HEK293 (cell line): ENCODE data around the gene POM121L2.

Experiments used
- CTCF ChIA-PET: fragments of 350-600 bp; formaldehyde crosslinking; extraction: SDS; loops from one replicate; lab custom pipeline; 2021; ENCODE audit warnings: antibody characterized with exemption; lab: Yijun Ruan, JAX
- POLR2A ChIA-PET: fragments of 300-600 bp; formaldehyde crosslinking; extraction: SDS; loops from one replicate; lab custom pipeline; 2020; ENCODE audit warnings: antibody characterized with exemption, inconsistent platforms; lab: Yijun Ruan, JAX
- H3K27ac ChIP-seq: fragments of 200-500 bp; sonication (Bioruptor generic); 2 replicates; pipeline ENCODE4 v1.5.1; 2014; ENCODE audit warnings: low read depth, low read length, control low read depth, inconsistent platforms; ENCODE audit errors: extremely low read depth
- H3K36me3 ChIP-seq, 2 experiments: fragments of 200-500 bp in 1 of 2; sonication (Bioruptor generic) in 1 of 2; 1 replicate in 1 of 2; 2 replicates in 1 of 2; pipeline ENCODE4 v1.5.1; 2014 to 2017; ENCODE audit warnings: inconsistent platforms in 2 of 2, low read length in 2 of 2; ENCODE audit not compliant: control insufficient read depth in 2 of 2, insufficient read depth in 1 of 2
- H3K4me1 ChIP-seq: fragments of 200-500 bp; sonication (Bioruptor generic); 2 replicates; pipeline ENCODE4 v1.5.1; 2014; ENCODE audit warnings: mild to moderate bottlenecking, low read length, inconsistent platforms; ENCODE audit not compliant: control insufficient read depth, insufficient read depth
- H3K4me3 ChIP-seq: 2 replicates; pipeline ENCODE4 v1.5.1; 2011; ENCODE audit warnings: low read depth, mild to moderate bottlenecking, control low read depth, low read length, moderate library complexity
- H3K9me3 ChIP-seq: fragments of 200-500 bp; sonication (Bioruptor generic); 2 replicates; pipeline ENCODE4 v1.5.1; 2014; ENCODE audit warnings: low read depth, low read length, inconsistent platforms; ENCODE audit not compliant: control insufficient read depth, insufficient read depth
- GLI2 ChIP-seq: fragments of 450-650 bp; formaldehyde crosslinking; IDR thresholded peaks from 2 replicates; pipeline ENCODE4; 2017; ENCODE audit warnings: missing biosample characterization, missing genetic modification characterization, low read depth, borderline replicate concordance
- GLI4 ChIP-seq: fragments of 450-650 bp; formaldehyde crosslinking; IDR thresholded peaks from 2 replicates; pipeline ENCODE4 v1.5.1; 2016; ENCODE audit warnings: missing biosample characterization, missing genetic modification characterization
- GLIS1 ChIP-seq: fragments of 450-650 bp; formaldehyde crosslinking; IDR thresholded peaks from 2 replicates; pipeline ENCODE4 v1.5.1; 2016; ENCODE audit warnings: missing biosample characterization, missing genetic modification characterization
- KLF1 ChIP-seq: fragments of 450-650 bp; formaldehyde crosslinking; IDR thresholded peaks from 2 replicates; pipeline ENCODE4 v1.5.1; 2016; ENCODE audit warnings: missing biosample characterization, missing genetic modification characterization
- KLF9 ChIP-seq: fragments of 450-650 bp; formaldehyde crosslinking; IDR thresholded peaks from 2 replicates; pipeline ENCODE4 v1.5.1; 2016; ENCODE audit warnings: missing biosample characterization, missing genetic modification characterization, low read depth
- MYNN ChIP-seq: fragments of 450-650 bp; formaldehyde crosslinking; IDR thresholded peaks from 2 replicates; pipeline ENCODE4 v1.5.1; 2016; ENCODE audit warnings: missing biosample characterization, missing genetic modification characterization, borderline replicate concordance
- SP7 ChIP-seq: fragments of 450-650 bp; formaldehyde crosslinking; IDR thresholded peaks from 2 replicates; pipeline ENCODE4 v1.5.1; 2016; ENCODE audit warnings: missing biosample characterization, missing genetic modification characterization
- ZEB2 ChIP-seq: fragments of 450-650 bp; formaldehyde crosslinking; IDR thresholded peaks from 2 replicates; pipeline ENCODE4 v1.5.1; 2016; ENCODE audit warnings: missing biosample characterization, missing genetic modification characterization
- ZIC2 ChIP-seq: fragments of 450-650 bp; formaldehyde crosslinking; IDR thresholded peaks from 2 replicates; pipeline ENCODE4 v1.5.1; 2016; ENCODE audit warnings: missing biosample characterization, missing genetic modification characterization
- ZNF132 ChIP-seq: fragments of 450-650 bp; formaldehyde crosslinking; IDR thresholded peaks from 2 replicates; pipeline ENCODE4 v1.5.1; 2017; ENCODE audit warnings: missing biosample characterization, missing genetic modification characterization, borderline replicate concordance
- ZNF2 ChIP-seq: fragments of 450-650 bp; formaldehyde crosslinking; IDR thresholded peaks from 2 replicates; pipeline ENCODE4 v1.5.1; 2016; ENCODE audit warnings: missing biosample characterization, missing genetic modification characterization
- ZNF223 ChIP-seq: fragments of 450-650 bp; formaldehyde crosslinking; IDR thresholded peaks from 2 replicates; pipeline ENCODE4 v1.5.1; 2016; ENCODE audit warnings: missing biosample characterization, missing genetic modification characterization
- ZNF266 ChIP-seq: fragments of 450-650 bp; formaldehyde crosslinking; IDR thresholded peaks from 2 replicates; pipeline ENCODE4 v1.5.1; 2016; ENCODE audit warnings: missing biosample characterization, missing genetic modification characterization, low read depth
- ZNF324 ChIP-seq: fragments of 450-650 bp; formaldehyde crosslinking; IDR thresholded peaks from 2 replicates; pipeline ENCODE4 v1.5.1; 2016; ENCODE audit warnings: missing biosample characterization, missing genetic modification characterization
- ZNF510 ChIP-seq: fragments of 450-650 bp; formaldehyde crosslinking; IDR thresholded peaks from 2 replicates; pipeline ENCODE4 v1.5.1; 2018; ENCODE audit warnings: mild to moderate bottlenecking, missing genetic modification characterization, missing biosample characterization; ENCODE audit not compliant: insufficient replicate concordance
- ZNF560 ChIP-seq: fragments of 450-650 bp; formaldehyde crosslinking; IDR thresholded peaks from 2 replicates; pipeline ENCODE4 v1.5.1; 2017; ENCODE audit warnings: missing biosample characterization, missing genetic modification characterization, borderline replicate concordance
- ZNF654 ChIP-seq: fragments of 450-650 bp; formaldehyde crosslinking; IDR thresholded peaks from 2 replicates; pipeline ENCODE4 v1.5.1; 2016; ENCODE audit warnings: low read depth, missing biosample characterization, missing genetic modification characterization
- ZNF707 ChIP-seq: fragments of 450-650 bp; formaldehyde crosslinking; IDR thresholded peaks from 2 replicates; pipeline ENCODE4 v1.5.1; 2016; ENCODE audit warnings: missing biosample characterization, missing genetic modification characterization
- ZNF776 ChIP-seq: fragments of 450-650 bp; formaldehyde crosslinking; IDR thresholded peaks from 2 replicates; pipeline ENCODE4 v1.5.0; 2017; ENCODE audit warnings: missing biosample characterization, missing genetic modification characterization, borderline replicate concordance
- ZNF792 ChIP-seq: fragments of 450-650 bp; formaldehyde crosslinking; IDR thresholded peaks from 2 replicates; pipeline ENCODE4 v1.5.1; 2016; ENCODE audit warnings: missing biosample characterization, missing genetic modification characterization
- ZSCAN23 ChIP-seq: fragments of 450-650 bp; formaldehyde crosslinking; IDR thresholded peaks from 2 replicates; pipeline ENCODE4 v1.5.1; 2016; ENCODE audit warnings: missing biosample characterization, missing genetic modification characterization
- TF ChIP-seq, protein P1 (sequence below): fragments of 450-650 bp; formaldehyde crosslinking; IDR thresholded peaks from 2 replicates; pipeline ENCODE4 v1.5.1; 2016; ENCODE audit warnings: missing biosample characterization, missing genetic modification characterization, borderline replicate concordance
- TF ChIP-seq, protein P2 (sequence below): sonication (generic); formaldehyde crosslinking; IDR thresholded peaks from 2 replicates; pipeline ENCODE4 v1.8.1; 2022; ENCODE audit warnings: mild to moderate bottlenecking, moderate library complexity, missing genetic modification reagents
- TF ChIP-seq, protein P3 (sequence below): fragments of 450-650 bp; IDR thresholded peaks from 2 replicates; pipeline ENCODE4 v1.5.1; 2018; ENCODE audit warnings: missing biosample characterization, missing genetic modification characterization
- TF ChIP-seq, protein P4 (sequence below): IDR thresholded peaks from 2 replicates; pipeline ENCODE4 v1.6.1; 2011; ENCODE audit warnings: mild to moderate bottlenecking, low read depth, low read length, borderline replicate concordance
- TF ChIP-seq, protein P5 (sequence below): fragments of 450-650 bp; formaldehyde crosslinking; optimal IDR thresholded peaks from 2 replicates; pipeline ENCODE3; 2016; ENCODE audit warnings: missing biosample characterization, mild to moderate bottlenecking, missing genetic modification characterization
- TF ChIP-seq, protein P6 (sequence below): fragments of 450-650 bp; formaldehyde crosslinking; IDR thresholded peaks from 2 replicates; pipeline ENCODE4 v1.5.1; 2016; ENCODE audit warnings: missing biosample characterization, missing genetic modification characterization

The POM121L2 gene

GRCh38 chr6:27293436-27294098, 18.5 kb downstream of the POM121L2 start (continued):
- TF ChIP-seq ZNF223 (tag by site-specific recombination) (no peak), GLI2 (tag by site-specific recombination) (no peak), ZNF707 (tag by site-specific recombination) (no peak), ZNF132 (tag by site-specific recombination) (no peak), ZNF2 (peak; percentile 34; the same call in 1 of the 2 replicates), KLF9 (no peak), ZEB2 (0 out of 2 replicates have a peak, but pooled peaks have one; percentile 44), ZNF560 (tag by site-specific recombination) (no peak)
- TF ChIP-seq, protein P1, sequence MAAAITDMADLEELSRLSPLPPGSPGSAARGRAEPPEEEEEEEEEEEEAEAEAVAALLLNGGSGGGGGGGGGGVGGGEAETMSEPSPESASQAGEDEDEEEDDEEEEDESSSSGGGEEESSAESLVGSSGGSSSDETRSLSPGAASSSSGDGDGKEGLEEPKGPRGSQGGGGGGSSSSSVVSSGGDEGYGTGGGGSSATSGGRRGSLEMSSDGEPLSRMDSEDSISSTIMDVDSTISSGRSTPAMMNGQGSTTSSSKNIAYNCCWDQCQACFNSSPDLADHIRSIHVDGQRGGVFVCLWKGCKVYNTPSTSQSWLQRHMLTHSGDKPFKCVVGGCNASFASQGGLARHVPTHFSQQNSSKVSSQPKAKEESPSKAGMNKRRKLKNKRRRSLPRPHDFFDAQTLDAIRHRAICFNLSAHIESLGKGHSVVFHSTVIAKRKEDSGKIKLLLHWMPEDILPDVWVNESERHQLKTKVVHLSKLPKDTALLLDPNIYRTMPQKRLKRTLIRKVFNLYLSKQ (tag by site-specific recombination): no peak
- TF ChIP-seq, protein P2, sequence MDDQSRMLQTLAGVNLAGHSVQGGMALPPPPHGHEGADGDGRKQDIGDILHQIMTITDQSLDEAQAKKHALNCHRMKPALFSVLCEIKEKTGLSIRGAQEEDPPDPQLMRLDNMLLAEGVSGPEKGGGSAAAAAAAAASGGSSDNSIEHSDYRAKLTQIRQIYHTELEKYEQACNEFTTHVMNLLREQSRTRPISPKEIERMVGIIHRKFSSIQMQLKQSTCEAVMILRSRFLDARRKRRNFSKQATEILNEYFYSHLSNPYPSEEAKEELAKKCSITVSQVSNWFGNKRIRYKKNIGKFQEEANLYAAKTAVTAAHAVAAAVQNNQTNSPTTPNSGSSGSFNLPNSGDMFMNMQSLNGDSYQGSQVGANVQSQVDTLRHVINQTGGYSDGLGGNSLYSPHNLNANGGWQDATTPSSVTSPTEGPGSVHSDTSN (CRISPR knock-in tag): no peak
- TF ChIP-seq, protein P3, sequence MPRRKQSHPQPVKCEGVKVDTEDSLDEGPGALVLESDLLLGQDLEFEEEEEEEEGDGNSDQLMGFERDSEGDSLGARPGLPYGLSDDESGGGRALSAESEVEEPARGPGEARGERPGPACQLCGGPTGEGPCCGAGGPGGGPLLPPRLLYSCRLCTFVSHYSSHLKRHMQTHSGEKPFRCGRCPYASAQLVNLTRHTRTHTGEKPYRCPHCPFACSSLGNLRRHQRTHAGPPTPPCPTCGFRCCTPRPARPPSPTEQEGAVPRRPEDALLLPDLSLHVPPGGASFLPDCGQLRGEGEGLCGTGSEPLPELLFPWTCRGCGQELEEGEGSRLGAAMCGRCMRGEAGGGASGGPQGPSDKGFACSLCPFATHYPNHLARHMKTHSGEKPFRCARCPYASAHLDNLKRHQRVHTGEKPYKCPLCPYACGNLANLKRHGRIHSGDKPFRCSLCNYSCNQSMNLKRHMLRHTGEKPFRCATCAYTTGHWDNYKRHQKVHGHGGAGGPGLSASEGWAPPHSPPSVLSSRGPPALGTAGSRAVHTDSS (tag by site-specific recombination): peak; percentile 50; the same call in 1 of the 2 replicates
- TF ChIP-seq, all 188 proteins: peak for 30

GRCh38 chr6:27290850-27291208, 21.2 kb downstream of the POM121L2 start:
- Histone ChIP-seq H3K9me3 (no peaks in the 10 kb centered on the region), H3K4me1 (peaks cover 3% of the 10 kb centered on the region; the same call in 1 of the 2 replicates), H3K36me3 (no peaks in the 10 kb centered on the region), H3K4me3 (no peak overlapping the region), H3K27ac (no peak overlapping the region)
- ChIA-PET CTCF (interaction anchor here (0.7 kb wide), 1 partner anchor 22 kb away, joined by 4 read pairs; no protein-coding TSS in a partner anchor), POLR2A (no interaction called here)
- TF ChIP-seq ZNF654 (tag by site-specific recombination) (no peak), ZNF776 (no peak), MYNN (tag by site-specific recombination) (no peak), ZIC2 (tag by site-specific recombination) (no peak), GLI4 (tag by site-specific recombination) (no peak), ZSCAN23 (tag by site-specific recombination) (no peak), ZNF324 (no peak), ZNF510 (no peak), ZNF792 (tag by site-specific recombination) (no peak), ZNF266 (no peak), ZEB2 (no peak), KLF1 (tag by site-specific recombination) (no peak), GLIS1 (tag by site-specific recombination) (no peak), SP7 (tag by site-specific recombination) (no peak)
- TF ChIP-seq, protein P4, sequence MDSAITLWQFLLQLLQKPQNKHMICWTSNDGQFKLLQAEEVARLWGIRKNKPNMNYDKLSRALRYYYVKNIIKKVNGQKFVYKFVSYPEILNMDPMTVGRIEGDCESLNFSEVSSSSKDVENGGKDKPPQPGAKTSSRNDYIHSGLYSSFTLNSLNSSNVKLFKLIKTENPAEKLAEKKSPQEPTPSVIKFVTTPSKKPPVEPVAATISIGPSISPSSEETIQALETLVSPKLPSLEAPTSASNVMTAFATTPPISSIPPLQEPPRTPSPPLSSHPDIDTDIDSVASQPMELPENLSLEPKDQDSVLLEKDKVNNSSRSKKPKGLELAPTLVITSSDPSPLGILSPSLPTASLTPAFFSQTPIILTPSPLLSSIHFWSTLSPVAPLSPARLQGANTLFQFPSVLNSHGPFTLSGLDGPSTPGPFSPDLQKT: no peak
- TF ChIP-seq, protein P5, sequence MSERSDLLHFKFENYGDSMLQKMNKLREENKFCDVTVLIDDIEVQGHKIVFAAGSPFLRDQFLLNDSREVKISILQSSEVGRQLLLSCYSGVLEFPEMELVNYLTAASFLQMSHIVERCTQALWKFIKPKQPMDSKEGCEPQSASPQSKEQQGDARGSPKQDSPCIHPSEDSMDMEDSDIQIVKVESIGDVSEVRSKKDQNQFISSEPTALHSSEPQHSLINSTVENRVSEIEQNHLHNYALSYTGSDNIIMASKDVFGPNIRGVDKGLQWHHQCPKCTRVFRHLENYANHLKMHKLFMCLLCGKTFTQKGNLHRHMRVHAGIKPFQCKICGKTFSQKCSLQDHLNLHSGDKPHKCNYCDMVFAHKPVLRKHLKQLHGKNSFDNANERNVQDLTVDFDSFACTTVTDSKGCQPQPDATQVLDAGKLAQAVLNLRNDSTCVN (tag by site-specific recombination): no peak
- TF ChIP-seq, protein P6, sequence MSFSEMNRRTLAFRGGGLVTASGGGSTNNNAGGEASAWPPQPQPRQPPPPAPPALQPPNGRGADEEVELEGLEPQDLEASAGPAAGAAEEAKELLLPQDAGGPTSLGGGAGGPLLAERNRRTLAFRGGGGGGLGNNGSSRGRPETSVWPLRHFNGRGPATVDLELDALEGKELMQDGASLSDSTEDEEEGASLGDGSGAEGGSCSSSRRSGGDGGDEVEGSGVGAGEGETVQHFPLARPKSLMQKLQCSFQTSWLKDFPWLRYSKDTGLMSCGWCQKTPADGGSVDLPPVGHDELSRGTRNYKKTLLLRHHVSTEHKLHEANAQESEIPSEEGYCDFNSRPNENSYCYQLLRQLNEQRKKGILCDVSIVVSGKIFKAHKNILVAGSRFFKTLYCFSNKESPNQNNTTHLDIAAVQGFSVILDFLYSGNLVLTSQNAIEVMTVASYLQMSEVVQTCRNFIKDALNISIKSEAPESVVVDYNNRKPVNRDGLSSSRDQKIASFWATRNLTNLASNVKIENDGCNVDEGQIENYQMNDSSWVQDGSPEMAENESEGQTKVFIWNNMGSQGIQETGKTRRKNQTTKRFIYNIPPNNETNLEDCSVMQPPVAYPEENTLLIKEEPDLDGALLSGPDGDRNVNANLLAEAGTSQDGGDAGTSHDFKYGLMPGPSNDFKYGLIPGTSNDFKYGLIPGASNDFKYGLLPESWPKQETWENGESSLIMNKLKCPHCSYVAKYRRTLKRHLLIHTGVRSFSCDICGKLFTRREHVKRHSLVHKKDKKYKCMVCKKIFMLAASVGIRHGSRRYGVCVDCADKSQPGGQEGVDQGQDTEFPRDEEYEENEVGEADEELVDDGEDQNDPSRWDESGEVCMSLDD (tag by site-specific recombination): no peak
